ENCODE measurements around the gene PPFIBP1. TPM values are rescaled to one million over a fixed set of nuclear protein-coding genes. Genes with fewer than 3 reads are reported as not detected.

PPFIBP1 gene
- total RNA-seq, 2 donors from 2014 or later, result 98.5 to 213 TPM

GRCh38 chr12:27506645-27507189, 17.3 kb upstream of the PPFIBP1 start:
- 89 to 99% methylated on average over 2 of the region's 2 CpGs for WGBS, 2 experiments (ENCODE audit: insufficient coverage in 1 of 2, insufficient read length in 1 of 2)
- H3K27ac Mint-ChIP-seq, result no peak overlapping the region
- H3K9ac ChIP-seq (ENCODE audit: extremely low read depth, low read length, poor library complexity, severe bottlenecking), result no peak overlapping the region
- no peaks in the 10 kb centered on the region for H3K9me3 Mint-ChIP-seq
- H3K4me1 Mint-ChIP-seq, result peaks cover 4% of the 10 kb centered on the region
- no peak for TF ChIP-seq CTCF (conservative IDR thresholded peaks at IDR 0.05)
- H3K4me1 ChIP-seq (ENCODE audit: control insufficient read depth, insufficient read depth, low read length), result no peaks in the 10 kb centered on the region
- H3K4me3 Mint-ChIP-seq, result no peak overlapping the region
- H3K4me3 ChIP-seq (ENCODE audit: low read length), result no peak overlapping the region
- DNase-seq, result no peak
- H3K27me3 Mint-ChIP-seq (ENCODE audit: insufficient read depth), result no peaks in the 10 kb centered on the region
- no peaks in the 10 kb centered on the region for H3K27me3 ChIP-seq (ENCODE audit: control insufficient read depth, insufficient read depth, low read length, poor library complexity, severe bottlenecking)
- no peaks in the 10 kb centered on the region for H3K36me3 Mint-ChIP-seq (ENCODE audit: low read depth)
- no peaks in the 10 kb centered on the region for H3K9me3 ChIP-seq (ENCODE audit: control insufficient read depth, low read length)
- no peak overlapping the region for H3K27ac ChIP-seq (ENCODE audit: low read depth, low read length)
- no peaks in the 10 kb centered on the region for H3K36me3 ChIP-seq (ENCODE audit: control insufficient read depth, insufficient read depth, low read length)

GRCh38 chr12:27508736-27509431, 15.1 kb upstream of the PPFIBP1 start:
- no peak overlapping the region for H3K4me3 Mint-ChIP-seq
- no peak for TF ChIP-seq CTCF (conservative IDR thresholded peaks at IDR 0.05)
- H3K36me3 ChIP-seq (ENCODE audit: control insufficient read depth, insufficient read depth, low read length), result no peaks in the 10 kb centered on the region

GRCh38 chr12:27511031-27511722, 12.8 kb upstream of the PPFIBP1 start:
- no peaks in the 10 kb centered on the region for H3K36me3 Mint-ChIP-seq (ENCODE audit: low read depth)
- H3K9me3 Mint-ChIP-seq, result no peaks in the 10 kb centered on the region
- H3K4me3 ChIP-seq (ENCODE audit: low read length), result no peak overlapping the region
- WGBS, 2 experiments (ENCODE audit: insufficient coverage in 1 of 2, insufficient read length in 1 of 2), result 89 to 91% methylated on average over 5 to 6 of the region's 6 CpGs
- H3K4me1 ChIP-seq (ENCODE audit: control insufficient read depth, insufficient read depth, low read length), result no peaks in the 10 kb centered on the region
- no peak overlapping the region for H3K27ac ChIP-seq (ENCODE audit: low read depth, low read length)
- no peak overlapping the region for H3K4me3 Mint-ChIP-seq
- H3K27ac Mint-ChIP-seq, result no peak overlapping the region
- no peaks in the 10 kb centered on the region for H3K27me3 Mint-ChIP-seq (ENCODE audit: insufficient read depth)
- no peak for DNase-seq
- no peak overlapping the region for H3K9ac ChIP-seq (ENCODE audit: extremely low read depth, low read length, poor library complexity, severe bottlenecking)
- H3K27me3 ChIP-seq (ENCODE audit: control insufficient read depth, insufficient read depth, low read length, poor library complexity, severe bottlenecking), result no peaks in the 10 kb centered on the region
- no peaks in the 10 kb centered on the region for H3K36me3 ChIP-seq (ENCODE audit: control insufficient read depth, insufficient read depth, low read length)
- H3K9me3 ChIP-seq (ENCODE audit: control insufficient read depth, low read length), result no peaks in the 10 kb centered on the region
- TF ChIP-seq CTCF (conservative IDR thresholded peaks at IDR 0.05), result no peak
- H3K4me1 Mint-ChIP-seq, result peaks cover 10% of the 10 kb centered on the region

More at GRCh38 chr12:27508736-27509431, 15.1 kb upstream of the PPFIBP1 start:
- no peaks in the 10 kb centered on the region for H3K9me3 Mint-ChIP-seq
- no peaks in the 10 kb centered on the region for H3K9me3 ChIP-seq (ENCODE audit: control insufficient read depth, low read length)
- H3K4me3 ChIP-seq (ENCODE audit: low read length), result no peak overlapping the region
- no peaks in the 10 kb centered on the region for H3K27me3 ChIP-seq (ENCODE audit: control insufficient read depth, insufficient read depth, low read length, poor library complexity, severe bottlenecking)
- peaks cover 4% of the 10 kb centered on the region for H3K4me1 Mint-ChIP-seq
- no peaks in the 10 kb centered on the region for H3K36me3 Mint-ChIP-seq (ENCODE audit: low read depth)
- H3K27ac ChIP-seq (ENCODE audit: low read depth, low read length), result no peak overlapping the region
- no peak overlapping the region for H3K9ac ChIP-seq (ENCODE audit: extremely low read depth, low read length, poor library complexity, severe bottlenecking)
- no peaks in the 10 kb centered on the region for H3K4me1 ChIP-seq (ENCODE audit: control insufficient read depth, insufficient read depth, low read length)
- 88 to 90% methylated on average over 1 to 5 of the region's 5 CpGs for WGBS, 2 experiments (ENCODE audit: insufficient coverage in 1 of 2, insufficient read length in 1 of 2)
- no peaks in the 10 kb centered on the region for H3K27me3 Mint-ChIP-seq (ENCODE audit: insufficient read depth)
- no peak for DNase-seq
- no peak overlapping the region for H3K27ac Mint-ChIP-seq
